HEK293 (cell line): Measurements from ENCODE around the gene TTC7B.

Experiments used
- CTCF ChIA-PET: fragments of 350-600 bp; formaldehyde crosslinking; extraction: SDS; loops from one replicate; lab custom pipeline; 2021; ENCODE audit warnings: antibody characterized with exemption; lab: Yijun Ruan, JAX
- POLR2A ChIA-PET: fragments of 300-600 bp; formaldehyde crosslinking; extraction: SDS; loops from one replicate; lab custom pipeline; 2020; ENCODE audit warnings: antibody characterized with exemption, inconsistent platforms; lab: Yijun Ruan, JAX
- H3K27ac ChIP-seq: fragments of 200-500 bp; sonication (Bioruptor generic); 2 replicates; pipeline ENCODE4 v1.5.1; 2014; ENCODE audit warnings: low read depth, low read length, control low read depth, inconsistent platforms; ENCODE audit errors: extremely low read depth
- H3K36me3 ChIP-seq, 2 experiments: fragments of 200-500 bp in 1 of 2; sonication (Bioruptor generic) in 1 of 2; 1 replicate in 1 of 2; 2 replicates in 1 of 2; pipeline ENCODE4 v1.5.1; 2014 to 2017; ENCODE audit warnings: inconsistent platforms in 2 of 2, low read length in 2 of 2; ENCODE audit not compliant: control insufficient read depth in 2 of 2, insufficient read depth in 1 of 2
- H3K4me1 ChIP-seq: fragments of 200-500 bp; sonication (Bioruptor generic); 2 replicates; pipeline ENCODE4 v1.5.1; 2014; ENCODE audit warnings: mild to moderate bottlenecking, low read length, inconsistent platforms; ENCODE audit not compliant: control insufficient read depth, insufficient read depth
- H3K4me3 ChIP-seq: 2 replicates; pipeline ENCODE4 v1.5.1; 2011; ENCODE audit warnings: low read depth, mild to moderate bottlenecking, control low read depth, low read length, moderate library complexity
- H3K9me3 ChIP-seq: fragments of 200-500 bp; sonication (Bioruptor generic); 2 replicates; pipeline ENCODE4 v1.5.1; 2014; ENCODE audit warnings: low read depth, low read length, inconsistent platforms; ENCODE audit not compliant: control insufficient read depth, insufficient read depth
- GLIS2 ChIP-seq: fragments of 450-650 bp; formaldehyde crosslinking; IDR thresholded peaks from 2 replicates; pipeline ENCODE4 v1.5.1; 2016; ENCODE audit warnings: missing biosample characterization, missing genetic modification characterization
- HOXA7 ChIP-seq: sonication (generic); formaldehyde crosslinking; IDR thresholded peaks from 2 replicates; pipeline ENCODE4 v1.8.1; 2022; ENCODE audit warnings: missing genetic modification reagents, borderline replicate concordance
- ZBTB20 ChIP-seq: fragments of 450-650 bp; formaldehyde crosslinking; IDR thresholded peaks from 2 replicates; pipeline ENCODE4 v1.5.1; 2016; ENCODE audit warnings: missing biosample characterization, missing genetic modification characterization
- ZFHX2 ChIP-seq: fragments of 450-650 bp; formaldehyde crosslinking; conservative IDR thresholded peaks from 2 replicates; pipeline ENCODE4 v1.5.1; 2016; ENCODE audit warnings: missing biosample characterization, missing genetic modification characterization
- ZNF214 ChIP-seq: fragments of 450-650 bp; formaldehyde crosslinking; IDR thresholded peaks from 2 replicates; pipeline ENCODE4 v1.5.1; 2017; ENCODE audit warnings: missing biosample characterization, mild to moderate bottlenecking, missing genetic modification characterization, borderline replicate concordance
- ZNF37A ChIP-seq: fragments of 450-650 bp; IDR thresholded peaks from 2 replicates; pipeline ENCODE4 v1.5.1; 2018; ENCODE audit warnings: missing biosample characterization, missing genetic modification characterization
- ZNF510 ChIP-seq: fragments of 450-650 bp; formaldehyde crosslinking; IDR thresholded peaks from 2 replicates; pipeline ENCODE4 v1.5.1; 2018; ENCODE audit warnings: mild to moderate bottlenecking, missing genetic modification characterization, missing biosample characterization; ENCODE audit not compliant: insufficient replicate concordance
- TF ChIP-seq, protein P1 (sequence below): fragments of 450-650 bp; formaldehyde crosslinking; optimal IDR thresholded peaks from 2 replicates; pipeline ENCODE3; 2016; ENCODE audit warnings: missing biosample characterization, mild to moderate bottlenecking, missing genetic modification characterization
- TF ChIP-seq, protein P2 (sequence below): fragments of 450-650 bp; formaldehyde crosslinking; IDR thresholded peaks from 2 replicates; pipeline ENCODE4 v1.5.1; 2017; ENCODE audit warnings: missing biosample characterization, mild to moderate bottlenecking, missing genetic modification characterization, moderate library complexity
- TF ChIP-seq, protein P3 (sequence below): fragments of 450-650 bp; IDR thresholded peaks from 2 replicates; pipeline ENCODE4 v1.5.1; 2018; ENCODE audit warnings: missing biosample characterization, missing genetic modification characterization

TTC7B gene, protein sequence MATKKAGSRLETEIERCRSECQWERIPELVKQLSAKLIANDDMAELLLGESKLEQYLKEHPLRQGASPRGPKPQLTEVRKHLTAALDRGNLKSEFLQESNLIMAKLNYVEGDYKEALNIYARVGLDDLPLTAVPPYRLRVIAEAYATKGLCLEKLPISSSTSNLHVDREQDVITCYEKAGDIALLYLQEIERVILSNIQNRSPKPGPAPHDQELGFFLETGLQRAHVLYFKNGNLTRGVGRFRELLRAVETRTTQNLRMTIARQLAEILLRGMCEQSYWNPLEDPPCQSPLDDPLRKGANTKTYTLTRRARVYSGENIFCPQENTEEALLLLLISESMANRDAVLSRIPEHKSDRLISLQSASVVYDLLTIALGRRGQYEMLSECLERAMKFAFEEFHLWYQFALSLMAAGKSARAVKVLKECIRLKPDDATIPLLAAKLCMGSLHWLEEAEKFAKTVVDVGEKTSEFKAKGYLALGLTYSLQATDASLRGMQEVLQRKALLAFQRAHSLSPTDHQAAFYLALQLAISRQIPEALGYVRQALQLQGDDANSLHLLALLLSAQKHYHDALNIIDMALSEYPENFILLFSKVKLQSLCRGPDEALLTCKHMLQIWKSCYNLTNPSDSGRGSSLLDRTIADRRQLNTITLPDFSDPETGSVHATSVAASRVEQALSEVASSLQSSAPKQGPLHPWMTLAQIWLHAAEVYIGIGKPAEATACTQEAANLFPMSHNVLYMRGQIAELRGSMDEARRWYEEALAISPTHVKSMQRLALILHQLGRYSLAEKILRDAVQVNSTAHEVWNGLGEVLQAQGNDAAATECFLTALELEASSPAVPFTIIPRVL

DNA sequence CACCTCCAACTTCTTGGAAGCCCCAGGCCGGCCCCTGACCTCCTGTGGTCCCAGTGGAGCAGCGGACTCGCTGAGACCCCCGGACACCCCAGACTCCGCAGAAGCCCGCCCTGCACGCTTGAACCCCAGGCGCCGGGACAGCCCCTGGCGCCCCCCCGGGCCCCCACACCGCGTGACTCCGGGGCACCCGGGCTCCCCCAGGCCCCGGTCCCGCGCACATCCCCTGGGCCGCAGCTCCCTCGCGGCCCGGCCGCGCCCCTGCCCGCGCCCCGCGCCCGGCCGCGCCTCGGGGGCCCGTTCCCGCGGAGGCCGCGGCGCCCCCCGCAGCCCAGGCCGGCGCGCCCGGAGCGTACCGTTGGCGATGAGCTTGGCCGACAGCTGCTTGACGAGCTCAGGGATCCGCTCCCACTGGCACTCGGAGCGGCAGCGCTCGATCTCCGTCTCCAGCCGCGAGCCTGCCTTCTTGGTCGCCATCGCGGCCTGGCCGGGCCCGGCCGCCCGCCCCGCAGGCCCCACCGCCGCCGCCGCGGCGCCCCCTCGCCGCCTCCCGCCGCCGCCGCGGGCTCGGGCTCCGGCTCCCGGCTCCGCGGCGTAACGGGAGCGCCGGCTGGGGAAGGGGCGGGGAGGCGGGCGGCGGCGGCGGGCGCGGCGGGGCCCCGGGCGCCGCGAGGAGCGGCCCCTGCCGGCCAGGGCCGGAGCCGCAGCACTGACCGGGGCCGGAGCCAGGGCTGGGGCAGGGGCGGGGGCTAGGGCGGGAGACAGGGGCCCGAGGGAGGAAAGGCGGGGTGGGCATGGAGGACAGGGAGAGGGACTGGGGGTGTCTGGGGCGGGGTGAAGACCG, at the start of gene TTC7B:
Gene TTC7B (minus strand): TSS at position 609 of the 841 bp plus-strand sequence. CDS start 135 bp downstream, at position 474.
- peaks cover 9% of the 10 kb centered on the region for H3K4me1 ChIP-seq
- peak within 1 kb of the TSS; percentile 69; the same call in 1 of the 2 replicates for H3K27ac ChIP-seq
- ChIA-PET POLR2A (interaction anchor here (0.6 kb wide), 1 partner anchor 185 kb away, joined by 7 read pairs; no protein-coding TSS in a partner anchor), CTCF (interaction anchor here (0.7 to 1.6 kb wide), 3 partner anchors 20 to 57 kb away, joined by 3 to 9 read pairs (median 3); no protein-coding TSS in a partner anchor)
- TF ChIP-seq GLIS2 (peak; percentile 53; the same call in 1 of the 2 replicates), ZNF214 (tag by site-specific recombination) (no peak), ZBTB20 (tag by site-specific recombination) (peak; percentile 23; the same call in 1 of the 2 replicates)
- TF ChIP-seq, protein P1, sequence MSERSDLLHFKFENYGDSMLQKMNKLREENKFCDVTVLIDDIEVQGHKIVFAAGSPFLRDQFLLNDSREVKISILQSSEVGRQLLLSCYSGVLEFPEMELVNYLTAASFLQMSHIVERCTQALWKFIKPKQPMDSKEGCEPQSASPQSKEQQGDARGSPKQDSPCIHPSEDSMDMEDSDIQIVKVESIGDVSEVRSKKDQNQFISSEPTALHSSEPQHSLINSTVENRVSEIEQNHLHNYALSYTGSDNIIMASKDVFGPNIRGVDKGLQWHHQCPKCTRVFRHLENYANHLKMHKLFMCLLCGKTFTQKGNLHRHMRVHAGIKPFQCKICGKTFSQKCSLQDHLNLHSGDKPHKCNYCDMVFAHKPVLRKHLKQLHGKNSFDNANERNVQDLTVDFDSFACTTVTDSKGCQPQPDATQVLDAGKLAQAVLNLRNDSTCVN (tag by site-specific recombination) = peak; percentile 36
- no peaks in the 10 kb centered on the region for H3K9me3 ChIP-seq
- peak within 1 kb of the TSS; percentile 85 for H3K4me3 ChIP-seq
- H3K36me3 ChIP-seq = no peaks in the 10 kb centered on the region

DNA sequence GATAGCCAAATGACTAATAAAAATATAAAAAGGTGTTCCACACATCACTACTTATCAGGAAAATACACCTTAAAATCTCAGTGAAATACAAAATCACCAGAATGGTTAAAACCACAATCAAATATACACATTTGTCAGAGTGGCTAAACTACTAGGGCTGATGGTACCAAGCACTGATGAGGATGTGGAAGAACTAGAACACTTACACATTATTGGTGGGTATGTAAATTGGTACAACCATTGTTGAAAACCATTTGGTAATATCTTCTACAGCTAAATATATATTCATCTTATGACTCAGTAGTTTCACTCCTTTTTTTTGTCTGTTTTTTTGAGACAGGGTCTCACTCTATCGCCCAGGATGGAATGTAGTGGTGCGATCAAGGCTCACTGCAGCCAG, 48.5 kb upstream of the TTC7B start:
- Histone ChIP-seq H3K27ac (no peak overlapping the region), H3K36me3 (no peaks in the 10 kb centered on the region; a peak in 1 of 3 replicates), H3K4me1 (no peaks in the 10 kb centered on the region), H3K9me3 (no peaks in the 10 kb centered on the region), H3K4me3 (no peak overlapping the region)
- TF ChIP-seq ZNF37A (no peak), ZNF510 (tag by site-specific recombination) (no peak), ZFHX2 (tag by site-specific recombination) (no peak)
- TF ChIP-seq, protein P2, sequence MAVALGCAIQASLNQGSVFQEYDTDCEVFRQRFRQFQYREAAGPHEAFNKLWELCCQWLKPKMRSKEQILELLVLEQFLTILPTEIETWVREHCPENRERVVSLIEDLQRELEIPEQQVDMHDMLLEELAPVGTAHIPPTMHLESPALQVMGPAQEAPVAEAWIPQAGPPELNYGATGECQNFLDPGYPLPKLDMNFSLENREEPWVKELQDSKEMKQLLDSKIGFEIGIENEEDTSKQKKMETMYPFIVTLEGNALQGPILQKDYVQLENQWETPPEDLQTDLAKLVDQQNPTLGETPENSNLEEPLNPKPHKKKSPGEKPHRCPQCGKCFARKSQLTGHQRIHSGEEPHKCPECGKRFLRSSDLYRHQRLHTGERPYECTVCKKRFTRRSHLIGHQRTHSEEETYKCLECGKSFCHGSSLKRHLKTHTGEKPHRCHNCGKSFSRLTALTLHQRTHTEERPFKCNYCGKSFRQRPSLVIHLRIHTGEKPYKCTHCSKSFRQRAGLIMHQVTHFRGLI = no peak
- TF ChIP-seq, protein P3, sequence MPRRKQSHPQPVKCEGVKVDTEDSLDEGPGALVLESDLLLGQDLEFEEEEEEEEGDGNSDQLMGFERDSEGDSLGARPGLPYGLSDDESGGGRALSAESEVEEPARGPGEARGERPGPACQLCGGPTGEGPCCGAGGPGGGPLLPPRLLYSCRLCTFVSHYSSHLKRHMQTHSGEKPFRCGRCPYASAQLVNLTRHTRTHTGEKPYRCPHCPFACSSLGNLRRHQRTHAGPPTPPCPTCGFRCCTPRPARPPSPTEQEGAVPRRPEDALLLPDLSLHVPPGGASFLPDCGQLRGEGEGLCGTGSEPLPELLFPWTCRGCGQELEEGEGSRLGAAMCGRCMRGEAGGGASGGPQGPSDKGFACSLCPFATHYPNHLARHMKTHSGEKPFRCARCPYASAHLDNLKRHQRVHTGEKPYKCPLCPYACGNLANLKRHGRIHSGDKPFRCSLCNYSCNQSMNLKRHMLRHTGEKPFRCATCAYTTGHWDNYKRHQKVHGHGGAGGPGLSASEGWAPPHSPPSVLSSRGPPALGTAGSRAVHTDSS = no peak
- ChIA-PET POLR2A (no interaction called here), CTCF (no interaction called here)

DNA sequence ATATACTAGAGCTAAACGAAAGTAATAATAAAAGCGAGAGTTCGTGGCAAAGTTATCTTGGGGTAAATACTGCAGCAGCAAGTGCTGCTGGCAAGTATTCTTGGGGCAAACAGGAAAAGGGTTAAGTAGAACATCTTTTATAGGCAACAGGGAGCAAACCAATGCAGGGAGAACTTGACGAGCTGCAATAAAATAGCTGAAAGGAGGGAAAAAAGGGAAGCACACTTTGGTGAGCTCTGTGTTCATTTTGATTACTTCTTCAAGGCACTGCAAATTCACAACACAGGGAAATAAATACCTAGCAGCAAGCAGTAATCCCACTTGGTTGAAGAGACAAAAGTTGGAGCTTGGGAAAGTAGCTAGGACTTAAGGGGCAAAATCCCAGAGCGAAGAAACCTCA, 42.3 kb upstream of the TTC7B start:
- Histone ChIP-seq H3K27ac (no peak overlapping the region), H3K36me3 (no peaks in the 10 kb centered on the region; a peak in 1 of 3 replicates), H3K4me3 (no peak overlapping the region), H3K4me1 (peaks cover 2% of the 10 kb centered on the region; the same call in 1 of the 2 replicates), H3K9me3 (no peaks in the 10 kb centered on the region)
- ChIA-PET POLR2A (interaction anchor here (1.0 kb wide), 1 partner anchor 24 kb away, joined by 3 read pairs; no protein-coding TSS in a partner anchor), CTCF (interaction anchor here (1.1 to 1.5 kb wide), 2 partner anchors 9 to 427 kb away, joined by 3 read pairs; no protein-coding TSS in a partner anchor)
- TF ChIP-seq HOXA7 = no peak
